ENCODE measurements around the gene SEC24D.

DNA sequence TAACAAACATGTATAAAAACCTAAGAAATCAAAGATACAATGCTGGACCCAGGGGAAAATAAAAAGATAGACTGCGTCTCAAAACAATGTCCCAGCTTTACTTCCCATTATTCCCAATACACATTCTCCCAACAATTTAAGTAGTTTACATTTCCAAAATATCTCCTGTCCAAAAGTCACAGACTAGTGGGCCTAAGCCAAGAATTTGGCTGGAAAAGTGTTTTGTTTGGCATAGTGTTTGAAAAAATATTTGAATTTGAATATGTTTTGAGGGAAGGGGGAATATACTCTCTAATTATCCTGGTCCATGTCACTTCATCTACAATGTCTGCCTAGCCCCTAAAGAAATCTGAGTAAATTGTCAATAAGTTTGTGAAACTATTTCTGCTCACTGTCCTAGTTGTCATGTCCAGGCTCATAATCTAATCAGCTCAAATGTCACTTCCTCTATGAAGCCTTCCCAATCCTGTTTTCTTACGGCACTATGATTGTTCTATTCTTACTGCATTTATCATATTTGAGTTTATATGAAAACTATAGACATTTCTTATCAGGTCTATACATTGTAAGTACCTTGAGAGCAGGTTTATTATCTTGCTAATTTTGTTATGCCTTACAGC is 74.4 kb downstream of the SEC24D start:
- TF ChIP-seq, protein P1, sequence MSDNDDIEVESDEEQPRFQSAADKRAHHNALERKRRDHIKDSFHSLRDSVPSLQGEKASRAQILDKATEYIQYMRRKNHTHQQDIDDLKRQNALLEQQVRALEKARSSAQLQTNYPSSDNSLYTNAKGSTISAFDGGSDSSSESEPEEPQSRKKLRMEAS (IDR thresholded peaks at IDR 0.05; ENCODE audit: insufficient read depth, insufficient read length): no peak
- TF ChIP-seq, protein P2, sequence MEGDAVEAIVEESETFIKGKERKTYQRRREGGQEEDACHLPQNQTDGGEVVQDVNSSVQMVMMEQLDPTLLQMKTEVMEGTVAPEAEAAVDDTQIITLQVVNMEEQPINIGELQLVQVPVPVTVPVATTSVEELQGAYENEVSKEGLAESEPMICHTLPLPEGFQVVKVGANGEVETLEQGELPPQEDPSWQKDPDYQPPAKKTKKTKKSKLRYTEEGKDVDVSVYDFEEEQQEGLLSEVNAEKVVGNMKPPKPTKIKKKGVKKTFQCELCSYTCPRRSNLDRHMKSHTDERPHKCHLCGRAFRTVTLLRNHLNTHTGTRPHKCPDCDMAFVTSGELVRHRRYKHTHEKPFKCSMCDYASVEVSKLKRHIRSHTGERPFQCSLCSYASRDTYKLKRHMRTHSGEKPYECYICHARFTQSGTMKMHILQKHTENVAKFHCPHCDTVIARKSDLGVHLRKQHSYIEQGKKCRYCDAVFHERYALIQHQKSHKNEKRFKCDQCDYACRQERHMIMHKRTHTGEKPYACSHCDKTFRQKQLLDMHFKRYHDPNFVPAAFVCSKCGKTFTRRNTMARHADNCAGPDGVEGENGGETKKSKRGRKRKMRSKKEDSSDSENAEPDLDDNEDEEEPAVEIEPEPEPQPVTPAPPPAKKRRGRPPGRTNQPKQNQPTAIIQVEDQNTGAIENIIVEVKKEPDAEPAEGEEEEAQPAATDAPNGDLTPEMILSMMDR (IDR thresholded peaks at IDR 0.05; ENCODE audit: extremely low read depth in 1 of 2, insufficient read depth in 1 of 2, low read depth in 1 of 2, low read length in 2 of 2): no peak
- TF ChIP-seq MYC (IDR thresholded peaks at IDR 0.05; ENCODE audit: low read depth, low read length) (no peak), POLR2A (IDR thresholded peaks at IDR 0.05; ENCODE audit: low read depth, low read length) (no peak), JUN (IDR thresholded peaks at IDR 0.05; ENCODE audit: borderline replicate concordance, insufficient read depth, insufficient read length, low read depth) (no peak), POLR2AphosphoS5 (IDR thresholded peaks at IDR 0.05; ENCODE audit: insufficient read depth, low read depth, low read length) (no peak)
